Ishikawa (cell line): ENCODE results near the gene FGD5.

Source experiments
- CEBPB ChIP-seq: IDR thresholded peaks from 2 replicates; pipeline ENCODE4 v1.6.1; 2012
- CREB1 ChIP-seq: IDR thresholded peaks from 2 replicates; pipeline ENCODE4 v1.6.1; 2012; ENCODE audit warnings: low read depth
- EGR1 ChIP-seq: IDR thresholded peaks from 2 replicates; pipeline ENCODE4 v1.6.1; 2012
- EP300 ChIP-seq: IDR thresholded peaks from 2 replicates; pipeline ENCODE4 v1.6.1; 2012; ENCODE audit warnings: borderline replicate concordance
- FOXM1 ChIP-seq: IDR thresholded peaks from 2 replicates; pipeline ENCODE4 v1.6.1; 2012; ENCODE audit warnings: low read depth, borderline replicate concordance
- MAX ChIP-seq: IDR thresholded peaks from 2 replicates; pipeline ENCODE4 v1.6.1; 2012
- NFIC ChIP-seq: IDR thresholded peaks from 2 replicates; pipeline ENCODE4 v1.6.1; 2012
- RAD21 ChIP-seq: IDR thresholded peaks from 2 replicates; pipeline ENCODE4 v1.6.1; 2012; ENCODE audit warnings: low read depth
- REST ChIP-seq: IDR thresholded peaks from 2 replicates; pipeline ENCODE4 v1.6.1; 2012; ENCODE audit warnings: low read depth, mild to moderate bottlenecking
- TAF1 ChIP-seq: IDR thresholded peaks from 2 replicates; pipeline ENCODE4 v1.6.1; 2012; ENCODE audit warnings: low read depth, mild to moderate bottlenecking
- TCF12 ChIP-seq: IDR thresholded peaks from 2 replicates; pipeline ENCODE4 v1.6.1; 2012; ENCODE audit warnings: low read depth
- TEAD4 ChIP-seq: IDR thresholded peaks from 2 replicates; pipeline ENCODE4 v1.6.1; 2012
- USF1 ChIP-seq: IDR thresholded peaks from 2 replicates; pipeline ENCODE4 v1.6.1; 2012
- YY1 ChIP-seq: IDR thresholded peaks from 2 replicates; pipeline ENCODE4 v1.6.1; 2012; ENCODE audit warnings: low read depth
- ZBTB7A ChIP-seq: IDR thresholded peaks from 2 replicates; pipeline ENCODE4 v1.6.1; 2012; ENCODE audit warnings: low read depth

FGD5 gene

GRCh38 chr3:14909250-14909649, 90.5 kb downstream of the FGD5 start:
- no peak for TF ChIP-seq CREB1
- TF ChIP-seq CEBPB = no peak
- TF ChIP-seq USF1 = no peak
- TF ChIP-seq REST = no peak
- TF ChIP-seq TAF1 = no peak
- TF ChIP-seq NFIC = no peak
- TF ChIP-seq MAX = no peak
- no peak for TF ChIP-seq TCF12
- TF ChIP-seq EP300 = no peak
- no peak for TF ChIP-seq TEAD4
- TF ChIP-seq FOXM1 = no peak

GRCh38 chr3:14911651-14912050, 92.9 kb downstream of the FGD5 start:
- TF ChIP-seq EP300 = no peak
- TF ChIP-seq YY1 = no peak
- no peak for TF ChIP-seq USF1
- TF ChIP-seq ZBTB7A = no peak
- no peak for TF ChIP-seq CEBPB
- TF ChIP-seq TEAD4 = no peak
- TF ChIP-seq RAD21 = no peak
- TF ChIP-seq MAX = no peak
- TF ChIP-seq CREB1 = no peak

- TF ChIP-seq EP300 (no peak), TAF1 (no peak), RAD21 (no peak), TEAD4 (no peak), CEBPB (no peak), REST (no peak), MAX (no peak), FOXM1 (no peak)
These were observed 94.5 kb downstream of the FGD5 start for GRCh38 chr3:14913071-14913925.

- TF ChIP-seq MAX (no peak), RAD21 (no peak), FOXM1 (no peak), CREB1 (no peak), NFIC (no peak), USF1 (no peak), ZBTB7A (no peak), EGR1 (no peak), REST (no peak), TAF1 (no peak)
These were observed 95.4 kb downstream of the FGD5 start for GRCh38 chr3:14913926-14914778.
